Measurements from ENCODE around the gene TRAPPC3.
"Not testable (repeated sequence)": the region's sequence is repeated elsewhere in the genome, so short reads cannot be mapped to it uniquely, and the experiment has no call there.

The TRAPPC3 gene

GRCh38 chr1:36149237-36149972, at the start of gene TRAPPC3:
Gene TRAPPC3 (minus strand): TSS chr1:36149486. CDS start chr1:36149378, 108 bp downstream.
- no peaks in the 10 kb centered on the region for H3K36me3 Mint-ChIP-seq
- peak within 1 kb of the TSS; percentile 94 for H3K27ac Mint-ChIP-seq
- H3K27me3 Mint-ChIP-seq = no peaks in the 10 kb centered on the region
- ATAC-seq = peak; percentile 98
- H3K9me3 Mint-ChIP-seq = no peaks in the 10 kb centered on the region
- H3K4me3 Mint-ChIP-seq = peak within 1 kb of the TSS; percentile 96
- peaks cover 66% of the 10 kb centered on the region for H3K4me1 Mint-ChIP-seq

- ATAC-seq = no peak
- Mint-ChIP-seq H3K27me3 (peaks cover 19% of the 10 kb centered on the region), H3K4me3 (no peak overlapping the region), H3K9me3 (no peaks in the 10 kb centered on the region), H3K27ac (no peak overlapping the region), H3K36me3 (no peaks in the 10 kb centered on the region), H3K4me1 (peaks cover 13% of the 10 kb centered on the region)
Measured at GRCh38 chr1:36198641-36199040, 49.4 kb upstream of the TRAPPC3 start.

DNA sequence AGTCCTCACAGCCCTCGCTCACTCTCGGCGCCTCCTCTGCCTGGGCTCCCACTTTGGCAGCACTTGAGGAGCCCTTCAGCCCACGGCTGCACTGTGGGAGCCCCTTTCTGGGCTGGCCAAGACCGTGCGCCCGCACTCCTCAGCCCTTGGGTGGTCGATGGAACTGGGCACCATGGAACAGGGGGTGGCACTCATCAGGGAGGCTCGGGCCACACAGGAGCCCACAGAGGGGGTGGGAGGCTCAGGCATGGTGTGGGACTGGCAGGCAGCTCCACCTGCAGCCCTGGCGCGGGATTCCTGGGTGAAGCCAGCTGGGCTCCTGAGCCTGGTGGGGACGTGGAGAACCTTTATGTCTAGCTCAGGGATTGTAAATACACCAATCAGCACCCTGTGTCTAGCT, 47.5 kb upstream of the TRAPPC3 start:
- H3K9me3 Mint-ChIP-seq, ATAC-seq, H3K4me3 Mint-ChIP-seq, H3K36me3 Mint-ChIP-seq, H3K27ac Mint-ChIP-seq: not testable (repeated sequence)
- Mint-ChIP-seq H3K27me3 (peaks cover 14% of the 10 kb centered on the region), H3K4me1 (peaks cover 13% of the 10 kb centered on the region)

GRCh38 chr1:36187800-36188593, 38.7 kb upstream of the TRAPPC3 start:
- Mint-ChIP-seq H3K9me3 (no peaks in the 10 kb centered on the region), H3K36me3 (no peaks in the 10 kb centered on the region), H3K27me3 (no peaks in the 10 kb centered on the region), H3K4me3 (no peak overlapping the region), H3K27ac (peak overlapping the region; percentile 31), H3K4me1 (peaks cover 7% of the 10 kb centered on the region)
- ATAC-seq = peak; percentile 94

- no peak for ATAC-seq
- no peak overlapping the region for H3K4me3 Mint-ChIP-seq
- peaks cover 33% of the 10 kb centered on the region for H3K36me3 Mint-ChIP-seq
- H3K4me1 Mint-ChIP-seq = peaks cover 7% of the 10 kb centered on the region
- H3K9me3 Mint-ChIP-seq = no peaks in the 10 kb centered on the region
- no peak overlapping the region for H3K27ac Mint-ChIP-seq
- no peaks in the 10 kb centered on the region for H3K27me3 Mint-ChIP-seq
Measured at GRCh38 chr1:36183309-36183856, 34.1 kb upstream of the TRAPPC3 start.

DNA sequence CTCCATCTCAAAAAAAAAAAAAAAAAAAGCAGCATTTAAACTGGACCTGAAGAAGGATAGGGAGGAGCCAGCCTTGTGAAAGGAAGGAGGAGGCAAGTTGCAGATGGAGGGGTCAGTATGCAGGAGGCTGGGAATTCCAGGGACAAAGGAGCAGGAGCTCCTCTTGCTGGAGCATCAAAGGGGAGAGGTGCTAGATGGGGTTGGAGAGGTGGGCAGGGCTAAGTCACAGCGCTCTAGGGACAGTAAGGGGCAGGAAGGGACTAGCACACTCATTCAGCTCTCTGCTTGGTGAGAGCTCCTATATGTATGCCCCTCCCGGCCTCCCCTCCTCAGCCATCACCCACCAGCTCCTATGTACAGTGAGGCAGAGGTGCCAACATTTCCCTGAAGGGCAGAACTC, 33.4 kb upstream of the TRAPPC3 start:
- H3K4me3 Mint-ChIP-seq = no peak overlapping the region
- H3K27me3 Mint-ChIP-seq = no peaks in the 10 kb centered on the region
- no peak for ATAC-seq
- H3K4me1 Mint-ChIP-seq = peaks cover under 1% of the 10 kb centered on the region
- H3K27ac Mint-ChIP-seq = no peak overlapping the region
- no peaks in the 10 kb centered on the region for H3K9me3 Mint-ChIP-seq
- H3K36me3 Mint-ChIP-seq = peaks cover 39% of the 10 kb centered on the region

DNA sequence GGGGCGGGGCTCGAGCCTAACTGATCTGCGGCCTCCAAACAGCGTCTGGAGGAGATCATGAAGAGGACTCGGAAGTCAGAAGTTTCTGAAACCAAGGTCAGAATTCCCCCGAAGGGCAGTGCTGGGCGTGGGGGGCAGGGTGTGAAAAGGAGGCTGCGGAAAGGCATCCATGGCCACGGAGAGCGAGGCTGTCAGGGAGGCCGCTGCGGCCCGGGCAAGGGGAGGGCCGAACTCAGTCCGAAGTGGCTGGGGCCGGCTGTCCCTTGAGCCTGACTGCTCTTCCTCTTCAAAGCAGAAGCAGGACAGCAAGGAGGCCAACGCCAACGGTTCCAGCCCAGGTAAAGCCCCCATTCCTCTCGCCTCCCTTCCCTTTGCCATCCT, 29.9 kb upstream of the TRAPPC3 start:
- ATAC-seq = no peak
- Mint-ChIP-seq H3K4me3 (no peak overlapping the region), H3K36me3 (peaks cover 59% of the 10 kb centered on the region), H3K27ac (no peak overlapping the region), H3K4me1 (peaks cover 13% of the 10 kb centered on the region), H3K9me3 (no peaks in the 10 kb centered on the region), H3K27me3 (no peaks in the 10 kb centered on the region)

DNA sequence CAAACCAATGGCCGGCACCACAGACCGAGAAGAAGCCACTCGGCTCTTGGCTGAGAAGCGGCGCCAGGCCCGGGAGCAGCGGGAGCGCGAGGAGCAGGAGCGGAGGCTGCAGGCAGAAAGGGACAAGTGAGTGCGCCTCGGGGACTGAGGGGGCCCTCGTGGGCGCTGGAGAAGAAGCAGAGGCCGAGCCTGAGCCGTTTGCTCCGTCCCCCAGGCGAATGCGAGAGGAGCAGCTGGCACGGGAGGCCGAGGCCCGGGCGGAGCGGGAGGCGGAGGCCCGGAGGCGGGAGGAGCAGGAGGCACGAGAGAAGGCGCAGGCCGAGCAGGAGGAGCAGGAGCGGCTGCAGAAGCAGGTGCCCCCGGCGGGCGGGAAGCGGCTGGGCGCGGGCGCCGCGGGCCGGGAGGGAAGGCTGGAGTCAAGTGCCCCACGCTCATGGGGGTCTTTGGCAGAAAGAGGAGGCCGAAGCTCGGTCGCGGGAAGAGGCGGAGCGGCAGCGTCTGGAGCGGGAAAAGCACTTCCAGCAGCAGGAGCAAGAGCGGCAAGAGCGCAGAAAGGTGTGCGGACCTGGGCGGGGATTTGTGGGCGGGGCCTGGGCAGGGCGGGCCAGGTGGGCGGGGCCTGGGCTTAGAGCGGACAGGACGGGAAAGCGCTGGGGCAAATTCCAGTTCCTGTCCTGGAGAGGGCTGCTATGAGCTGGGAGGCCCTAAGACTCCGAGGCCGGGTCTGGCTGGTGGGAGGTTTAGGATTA, 29.4 kb upstream of the TRAPPC3 start:
- Mint-ChIP-seq H3K4me3 (no peak overlapping the region), H3K9me3 (no peaks in the 10 kb centered on the region), H3K27me3 (no peaks in the 10 kb centered on the region), H3K4me1 (peaks cover 19% of the 10 kb centered on the region), H3K27ac (no peak overlapping the region), H3K36me3 (peaks cover 65% of the 10 kb centered on the region)
- ATAC-seq = no peak

DNA sequence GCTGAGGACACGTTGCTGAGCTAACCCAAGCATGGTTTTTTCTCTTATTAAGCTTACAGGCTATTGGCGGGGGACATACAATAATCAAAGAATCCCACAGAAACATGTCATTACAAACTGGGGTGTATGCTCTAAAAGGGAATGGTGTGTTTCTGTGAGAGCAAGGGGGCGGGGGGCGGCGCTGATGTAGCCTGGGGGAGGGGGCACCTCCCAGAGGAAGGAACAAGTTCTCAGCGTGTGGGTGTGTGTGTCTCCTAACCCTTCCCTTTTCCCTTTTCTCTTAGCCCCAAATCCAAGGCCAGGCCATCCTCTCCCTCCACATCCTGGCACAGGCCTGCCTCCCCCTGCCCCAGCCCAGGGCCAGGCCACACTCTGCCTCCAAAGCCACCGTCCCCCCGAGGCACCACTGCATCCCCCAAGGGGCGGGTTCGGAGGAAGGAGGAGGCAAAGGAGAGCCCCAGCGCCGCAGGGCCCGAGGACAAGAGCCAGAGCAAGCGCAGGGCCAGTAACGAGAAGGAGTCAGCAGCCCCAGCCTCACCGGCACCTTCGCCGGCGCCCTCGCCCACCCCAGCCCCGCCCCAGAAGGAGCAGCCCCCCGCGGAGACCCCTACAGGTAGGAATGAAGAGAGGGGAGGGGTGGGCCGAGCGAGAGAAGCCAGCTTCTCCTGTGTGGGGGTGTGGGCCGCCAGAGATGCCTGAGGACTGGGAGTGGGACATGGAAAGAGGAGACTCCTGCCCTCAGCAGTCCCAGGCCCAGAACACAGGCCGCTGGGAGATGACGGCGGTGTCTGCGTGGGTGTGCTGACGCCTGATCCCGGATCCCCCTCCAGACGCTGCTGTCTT, 28.5 kb upstream of the TRAPPC3 start:
- Mint-ChIP-seq H3K36me3 (peaks cover 73% of the 10 kb centered on the region), H3K27me3 (no peaks in the 10 kb centered on the region), H3K4me1 (peaks cover 19% of the 10 kb centered on the region), H3K4me3 (no peak overlapping the region), H3K9me3 (no peaks in the 10 kb centered on the region), H3K27ac (no peak overlapping the region)
- ATAC-seq = no peak

DNA sequence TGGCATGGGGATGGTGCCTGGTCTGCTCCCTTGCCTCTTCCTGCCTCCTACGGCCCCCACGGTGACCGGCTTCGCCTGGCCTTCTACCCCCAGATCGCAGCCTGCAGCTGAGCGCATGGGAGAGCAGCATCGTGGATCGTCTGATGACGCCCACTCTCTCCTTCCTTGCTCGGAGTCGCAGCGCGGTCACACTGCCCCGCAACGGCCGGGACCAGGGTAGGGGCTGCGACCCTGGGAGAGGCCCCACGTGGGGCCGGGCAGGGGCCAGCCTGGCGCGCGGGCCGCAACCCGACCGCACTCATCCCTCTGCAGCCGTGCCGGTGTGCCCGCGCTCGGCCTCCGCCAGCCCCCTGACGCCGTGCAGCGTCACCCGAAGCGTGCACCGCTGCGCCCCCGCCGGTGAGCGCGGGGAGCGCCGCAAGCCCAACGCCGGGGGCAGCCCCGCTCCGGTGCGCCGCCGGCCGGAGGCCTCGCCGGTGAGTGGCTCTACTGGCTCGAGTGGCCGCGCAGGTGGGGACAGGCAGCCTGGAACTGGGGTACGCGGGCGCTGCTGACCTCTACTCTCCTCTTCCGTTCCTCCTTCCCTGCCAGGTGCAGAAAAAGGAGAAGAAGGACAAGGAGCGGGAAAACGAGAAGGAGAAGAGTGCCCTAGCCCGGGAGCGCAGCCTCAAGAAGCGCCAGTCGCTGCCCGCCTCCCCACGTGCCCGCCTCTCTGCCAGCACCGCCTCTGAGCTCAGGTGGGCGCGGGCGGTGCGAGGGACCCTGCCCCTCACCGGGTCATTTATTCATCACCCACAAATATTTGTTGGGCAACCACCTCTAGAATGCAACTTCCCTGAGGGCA, 27.0 kb upstream of the TRAPPC3 start:
- H3K9me3 Mint-ChIP-seq = no peaks in the 10 kb centered on the region
- no peak overlapping the region for H3K27ac Mint-ChIP-seq
- H3K27me3 Mint-ChIP-seq = no peaks in the 10 kb centered on the region
- ATAC-seq = peak; percentile 55
- peaks cover 73% of the 10 kb centered on the region for H3K36me3 Mint-ChIP-seq
- no peak overlapping the region for H3K4me3 Mint-ChIP-seq
- peaks cover 19% of the 10 kb centered on the region for H3K4me1 Mint-ChIP-seq

GRCh38 chr1:36175137-36176095, 26.1 kb upstream of the TRAPPC3 start:
- no peak overlapping the region for H3K4me3 Mint-ChIP-seq
- H3K4me1 Mint-ChIP-seq = peaks cover 19% of the 10 kb centered on the region
- ATAC-seq = peak; percentile 54
- no peaks in the 10 kb centered on the region for H3K9me3 Mint-ChIP-seq
- H3K27ac Mint-ChIP-seq = peak overlapping the region; percentile 81
- H3K27me3 Mint-ChIP-seq = no peaks in the 10 kb centered on the region
- H3K36me3 Mint-ChIP-seq = peaks cover 69% of the 10 kb centered on the region

- no peak for ATAC-seq
- H3K27me3 Mint-ChIP-seq = no peaks in the 10 kb centered on the region
- H3K4me3 Mint-ChIP-seq = no peak overlapping the region
- H3K36me3 Mint-ChIP-seq = peaks cover 62% of the 10 kb centered on the region
- no peaks in the 10 kb centered on the region for H3K9me3 Mint-ChIP-seq
- H3K27ac Mint-ChIP-seq = peak overlapping the region; percentile 81
- peaks cover 19% of the 10 kb centered on the region for H3K4me1 Mint-ChIP-seq
Measured at GRCh38 chr1:36174713-36175112, 25.4 kb upstream of the TRAPPC3 start.

GRCh38 chr1:36172983-36173382, 23.7 kb upstream of the TRAPPC3 start:
- no peaks in the 10 kb centered on the region for H3K27me3 Mint-ChIP-seq
- peaks cover 44% of the 10 kb centered on the region for H3K36me3 Mint-ChIP-seq
- no peak for ATAC-seq
- no peak overlapping the region for H3K4me3 Mint-ChIP-seq
- H3K4me1 Mint-ChIP-seq = peaks cover 19% of the 10 kb centered on the region
- H3K9me3 Mint-ChIP-seq = no peaks in the 10 kb centered on the region
- H3K27ac Mint-ChIP-seq = no peak overlapping the region
